ENCODE results near the gene ATG3. TPM values are rescaled to one million over a fixed set of nuclear protein-coding genes. Genes with fewer than 3 reads are reported as not detected.

Gene ATG3
- total and polyA plus RNA-seq, 2 of the 8 experiments (the other 6 are each of a cell fraction or from before 2014, with no cell fraction given) = 27.3 to 55.3 TPM

DNA sequence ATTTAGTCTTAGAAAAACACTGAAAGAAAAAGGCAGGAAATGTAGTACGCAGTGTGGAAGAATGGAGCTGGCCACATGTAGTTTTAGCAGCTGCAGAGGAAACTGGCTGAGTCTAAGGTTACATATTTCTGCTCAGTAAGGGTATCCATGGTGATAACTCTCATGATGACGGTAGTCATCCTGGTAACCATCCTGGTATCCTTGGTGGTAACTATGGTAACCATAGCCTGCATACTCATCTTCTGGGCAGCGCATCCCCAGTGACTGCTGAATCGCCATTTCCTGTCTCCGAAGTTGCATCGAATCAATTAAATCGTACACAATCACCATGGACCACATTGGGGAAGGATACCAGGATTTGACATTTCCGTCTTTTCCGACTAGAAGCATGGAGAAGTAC, 43.5 kb upstream of the ATG3 start:
- Histone ChIP-seq H3K18ac (ENCODE audit: extremely low read depth, low read length) (no peak overlapping the region), H2BK12ac (ENCODE audit: low read depth, low read length) (no peak overlapping the region), H4K20me1 (replicated peaks in 1 of 2; ENCODE audit: control insufficient read depth in 1 of 2, insufficient read depth in 2 of 2, low read length in 2 of 2) (no peaks in the 10 kb centered on the region), H3K4me1 (replicated peaks in 1 of 4; ENCODE audit: control insufficient read depth in 3 of 4, insufficient read depth in 4 of 4, low read length in 3 of 4) (no peaks in the 10 kb centered on the region), H4K91ac (replicated peaks; ENCODE audit: insufficient read length, low read length) (no peak overlapping the region), H3K4ac (replicated peaks; ENCODE audit: insufficient read length, low read depth, low read length) (no peak overlapping the region), H2AFZ (ENCODE audit: low read length) (no peak overlapping the region), H3K4me2 (ENCODE audit: insufficient read depth in 1 of 2, low read depth in 2 of 2, low read length in 2 of 2) (no peak overlapping the region), H3K23me2 (ENCODE audit: low read depth, low read length) (no peaks in the 10 kb centered on the region), H3K36me3 (ENCODE audit: control insufficient read depth in 2 of 4, insufficient read depth in 4 of 4, low read length in 3 of 4) (no peaks in the 10 kb centered on the region), H3K79me2 (ENCODE audit: control insufficient read depth in 1 of 2, insufficient read depth in 2 of 2, low read length in 2 of 2) (no peaks in the 10 kb centered on the region), H2AK5ac (ENCODE audit: low read depth, low read length) (no peak overlapping the region), H4K8ac (ENCODE audit: extremely low read depth, insufficient read depth, low read length) (no peak overlapping the region), H4K5ac (ENCODE audit: insufficient read length, low read depth, low read length) (no peak overlapping the region), H3K9me3 (ENCODE audit: insufficient read depth in 2 of 2, low read depth in 1 of 2, low read length in 1 of 2) (no peaks in the 10 kb centered on the region), H2BK15ac (ENCODE audit: low read length) (no peak overlapping the region), H3K27me3 (replicated peaks in 1 of 4; ENCODE audit: control insufficient read depth in 3 of 4, extremely low read depth in 1 of 4, insufficient read depth in 3 of 4, low read length in 3 of 4) (no peaks in the 10 kb centered on the region), H2BK5ac (ENCODE audit: low read depth, low read length) (no peak overlapping the region), H3K23ac (ENCODE audit: insufficient read length) (no peak overlapping the region), H2BK20ac (ENCODE audit: low read length) (no peak overlapping the region), H3K9ac (replicated peaks in 1 of 4; ENCODE audit: extremely low read depth in 1 of 4, low read depth in 3 of 4, low read length in 3 of 4) (no peak overlapping the region), H3K27ac (ENCODE audit: low read depth, low read length) (no peak overlapping the region), H3K56ac (replicated peaks; ENCODE audit: insufficient read length, low read depth, low read length) (no peak overlapping the region), H2BK120ac (replicated peaks; ENCODE audit: low read depth, low read length) (no peak overlapping the region), H3K4me3 (ENCODE audit: extremely low read depth in 1 of 4, insufficient read depth in 2 of 4, low read depth in 3 of 4, low read length in 4 of 4) (no peak overlapping the region), H3K14ac (ENCODE audit: insufficient read length) (no peak overlapping the region), H3K79me1 (ENCODE audit: low read depth, low read length) (no peaks in the 10 kb centered on the region)
- no peak for DNase-seq (ENCODE audit: low read depth in 1 of 2, low spot score in 2 of 2)
- CTCF ChIA-PET (ENCODE audit: partially characterized antibody) = no interaction called here
- POLR2A ChIA-PET (ENCODE audit: partially characterized antibody) = interaction anchor here (1.9 kb wide), 1 partner anchor 17 kb away, joined by 4 read pairs; no protein-coding TSS in a partner anchor
- TF ChIP-seq BCL11A (IDR thresholded peaks at IDR 0.05; ENCODE audit: low read depth in 2 of 2, low read length in 2 of 2) = no peak
- no peak for TF ChIP-seq HDAC6 (IDR thresholded peaks at IDR 0.05; ENCODE audit: low read depth, low read length)
- TF ChIP-seq CBX8 (IDR thresholded peaks at IDR 0.05; ENCODE audit: borderline replicate concordance, low read depth, low read length) = no peak
- no peak for TF ChIP-seq SRF (IDR thresholded peaks at IDR 0.05; ENCODE audit: low read depth, low read length)
- WGBS, 2 experiments (ENCODE audit: extremely low coverage in 1 of 2, insufficient coverage in 1 of 2, insufficient read length in 1 of 2, insufficient replicate concordance in 2 of 2, low coverage in 1 of 2, low lambda C conversion rate in 2 of 2, missing lambda C conversion rate in 1 of 2) = 97% methylated on average over 9 of the region's 9 CpGs; no CpG with 5 or more reads in 1 of the 2 experiments
- no peak for FAIRE-seq
